ENCODE data around the gene FXN. TPM values are rescaled to one million over a fixed set of nuclear protein-coding genes. Genes with fewer than 3 reads are reported as not detected.

FXN gene
- total RNA-seq, 1 donor from 2014 or later: 12.4 TPM

- H3K4me3 ChIP-seq: peak overlapping the region; percentile 78
- no peaks in the 10 kb centered on the region for H3K9me3 ChIP-seq
- no peaks in the 10 kb centered on the region for H3K27me3 ChIP-seq
- DNase-seq: no peak
- no peak for ATAC-seq
- no peaks in the 10 kb centered on the region for H3K36me3 ChIP-seq
- peaks cover 11% of the 10 kb centered on the region for H3K4me1 ChIP-seq
- H3K27ac ChIP-seq: peak overlapping the region; percentile 85
- no peak for TF ChIP-seq CTCF (IDR thresholded peaks at IDR 0.05)
- intact Hi-C loops (cut with DNase I): no loop called here
Observed at GRCh38 chr9:69036309-69036708, 757 bp downstream of the FXN start.

- Histone ChIP-seq H3K27me3 (no peaks in the 10 kb centered on the region), H3K27ac (peak overlapping the region; percentile 85), H3K36me3 (no peaks in the 10 kb centered on the region), H3K4me1 (peaks cover 11% of the 10 kb centered on the region), H3K9me3 (no peaks in the 10 kb centered on the region), H3K4me3 (peak overlapping the region; percentile 78)
- TF ChIP-seq CTCF (IDR thresholded peaks at IDR 0.05): no peak
- intact Hi-C loops (cut with DNase I): no loop called here
- ATAC-seq (no peak), DNase-seq (no peak)
Observed at GRCh38 chr9:69036799-69037198, 1.2 kb downstream of the FXN start.

- intact Hi-C loops (cut with DNase I): no loop called here
- Histone ChIP-seq H3K4me1 (peaks cover 14% of the 10 kb centered on the region), H3K27ac (no peak overlapping the region), H3K9me3 (no peaks in the 10 kb centered on the region), H3K27me3 (no peaks in the 10 kb centered on the region), H3K4me3 (no peak overlapping the region), H3K36me3 (no peaks in the 10 kb centered on the region)
- DNase-seq (no peak), ATAC-seq (no peak)
- no peak for TF ChIP-seq CTCF (IDR thresholded peaks at IDR 0.05)
Observed at GRCh38 chr9:69040646-69041045, 5.1 kb downstream of the FXN start.

GRCh38 chr9:69044240-69045219 is 9.0 kb downstream of the FXN start:
- H3K27me3 ChIP-seq: no peaks in the 10 kb centered on the region
- H3K4me1 ChIP-seq: peaks cover 8% of the 10 kb centered on the region
- intact Hi-C loops (cut with DNase I): loop anchor here (5.0 kb wide), 1 partner anchor 148 kb away; no protein-coding TSS in a partner anchor
- ATAC-seq (no peak), DNase-seq (no peak)
- H3K36me3 ChIP-seq: peaks cover 30% of the 10 kb centered on the region
- no peak overlapping the region for H3K27ac ChIP-seq
- no peak overlapping the region for H3K4me3 ChIP-seq
- no peak for TF ChIP-seq CTCF (IDR thresholded peaks at IDR 0.05)
- H3K9me3 ChIP-seq: no peaks in the 10 kb centered on the region

- Histone ChIP-seq H3K27ac (no peak overlapping the region), H3K9me3 (no peaks in the 10 kb centered on the region), H3K27me3 (no peaks in the 10 kb centered on the region), H3K4me1 (peaks cover 8% of the 10 kb centered on the region), H3K36me3 (peaks cover 36% of the 10 kb centered on the region), H3K4me3 (no peak overlapping the region)
- intact Hi-C loops (cut with DNase I): loop anchor here (5.0 kb wide), 1 partner anchor 146 kb away; no protein-coding TSS in a partner anchor
- TF ChIP-seq CTCF (IDR thresholded peaks at IDR 0.05): no peak
- DNase-seq (no peak), ATAC-seq (no peak)
Observed at GRCh38 chr9:69045821-69046220, 10.3 kb downstream of the FXN start.

Data from upper lobe of right lung (tissue), 1 donor.